ENCODE results near the gene SLC1A7.

DNA sequence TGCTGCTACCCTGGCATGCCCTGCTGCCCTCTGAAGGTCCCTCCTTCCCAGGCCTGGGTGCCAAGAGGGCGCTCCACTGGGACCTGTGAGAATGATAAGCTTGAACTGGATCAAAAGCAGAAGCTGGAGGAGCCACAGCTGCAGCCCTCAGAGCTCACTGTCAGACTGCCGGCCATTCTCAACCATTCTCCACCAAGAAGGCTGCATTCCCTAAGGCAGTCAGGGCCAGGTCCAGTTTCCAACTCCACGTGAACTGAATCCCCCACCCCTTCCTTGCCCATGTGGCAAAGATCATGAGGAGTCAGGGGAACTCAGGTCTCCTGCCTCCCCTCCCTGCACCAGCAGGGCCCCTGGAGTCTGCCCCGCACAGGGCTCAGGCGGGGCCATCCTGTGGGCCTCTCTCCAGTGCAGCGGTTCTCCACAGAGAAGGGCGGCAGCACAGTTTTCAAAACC, 19.5 kb downstream of the SLC1A7 start:
- TF ChIP-seq CTCF (IDR thresholded peaks at IDR 0.05) (no peak), EZH2 (IDR thresholded peaks at IDR 0.05; ENCODE audit: borderline replicate concordance, insufficient read depth, low read depth, low read length, poor library complexity, severe bottlenecking) (no peak)
